ENCODE results near the gene UPB1.

DNA sequence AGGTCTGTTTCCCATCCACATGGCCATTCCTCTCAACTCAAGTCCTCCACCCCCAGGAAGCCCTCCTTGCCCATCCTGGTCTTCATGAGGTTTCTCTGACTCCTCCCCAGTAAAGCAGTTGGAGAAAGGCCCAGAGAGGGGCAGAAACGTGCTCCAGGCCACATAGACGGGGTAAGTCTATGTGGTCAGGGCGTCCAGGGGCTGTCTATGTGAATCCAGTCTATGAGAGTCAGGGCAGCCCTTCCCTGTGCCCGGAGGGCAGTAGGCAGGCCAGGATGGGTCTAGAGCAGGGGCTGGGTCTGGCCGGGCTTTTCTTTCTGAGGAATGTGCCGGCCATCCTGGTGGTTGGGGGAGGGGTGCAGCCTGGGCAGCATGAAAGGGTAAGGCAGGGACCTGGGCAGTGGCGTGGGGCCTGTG is 48.1 kb downstream of the UPB1 start:
- TF ChIP-seq POLR2AphosphoS5 (IDR thresholded peaks at IDR 0.05; ENCODE audit: borderline replicate concordance, low read depth, low read length) (no peak), EZH2 (IDR thresholded peaks at IDR 0.05) (no peak)

Measured in SK-N-MC (cell line).